HG03025 (cell line): ENCODE results near the gene TENT4B.
A peak's percentile ranks its signal among the peaks of the same experiment; 100 is the strongest.

Experiments used
- ATAC-seq: cut with Tn5 transposase; IDR thresholded peaks from one replicate; pipeline ENCODE4 v1.9.1; 2021; ENCODE audit warnings: mild to moderate bottlenecking, moderate library complexity; ENCODE audit not compliant: unreplicated experiment, low FRiP score

Gene TENT4B

GRCh38 chr16:50192386-50193050 lies 39.4 kb downstream of the TENT4B start:
- no peak for ATAC-seq

- no peak for ATAC-seq
Measured at GRCh38 chr16:50193594-50193993, 40.5 kb downstream of the TENT4B start.

- ATAC-seq, result no peak
Measured at GRCh38 chr16:50195276-50195675, 42.2 kb downstream of the TENT4B start.

- no peak for ATAC-seq
Measured at GRCh38 chr16:50195756-50196155, 42.6 kb downstream of the TENT4B start.

DNA sequence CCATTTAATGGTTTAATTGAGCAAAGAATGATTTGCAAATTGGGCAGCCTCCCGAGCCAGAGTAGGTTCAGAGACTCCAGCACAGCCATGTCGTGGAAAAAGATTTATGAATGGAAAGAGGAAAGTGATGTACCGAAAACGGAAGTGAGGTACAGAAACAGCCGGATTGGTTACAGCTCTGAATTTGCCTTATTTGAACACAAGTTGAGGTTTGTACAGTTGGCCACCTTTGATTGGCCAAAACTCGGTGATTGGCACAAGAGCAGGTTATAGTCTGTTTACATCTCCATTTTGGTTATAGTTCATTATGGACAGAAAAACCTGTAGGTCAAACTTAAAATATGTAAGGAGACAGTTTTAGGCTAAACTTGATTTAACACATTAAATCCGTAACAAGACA lies 44.5 kb downstream of the TENT4B start:
- ATAC-seq, result no peak

DNA sequence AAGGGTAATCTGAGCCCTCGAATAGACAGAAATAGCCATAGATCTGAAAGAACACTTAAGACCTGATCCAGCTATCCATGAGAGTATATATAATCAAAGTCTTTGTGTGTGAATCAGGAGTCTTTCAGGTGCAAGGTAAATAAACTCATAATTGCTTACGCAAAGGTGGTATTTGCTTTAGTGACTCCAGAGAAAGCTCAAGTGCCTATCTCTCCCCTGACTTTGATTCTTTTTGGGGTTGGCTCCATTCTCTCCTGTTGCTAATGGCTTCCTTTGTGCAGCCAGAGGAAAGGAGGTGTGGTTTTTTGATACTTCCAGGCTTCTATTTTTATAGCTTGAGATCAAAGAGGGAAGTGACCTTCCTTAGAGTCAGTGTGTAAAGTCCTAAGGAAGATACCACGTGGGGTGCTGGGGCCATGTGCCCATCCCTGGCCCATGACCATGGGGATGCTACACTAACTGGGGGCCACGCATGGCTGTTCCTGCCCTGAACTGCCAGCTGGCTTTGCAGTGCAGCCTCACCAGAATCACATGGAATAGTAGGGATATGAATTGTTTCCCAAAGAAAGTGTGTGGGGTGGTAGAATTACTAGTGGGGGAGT lies 45.8 kb downstream of the TENT4B start:
- no peak for ATAC-seq

DNA sequence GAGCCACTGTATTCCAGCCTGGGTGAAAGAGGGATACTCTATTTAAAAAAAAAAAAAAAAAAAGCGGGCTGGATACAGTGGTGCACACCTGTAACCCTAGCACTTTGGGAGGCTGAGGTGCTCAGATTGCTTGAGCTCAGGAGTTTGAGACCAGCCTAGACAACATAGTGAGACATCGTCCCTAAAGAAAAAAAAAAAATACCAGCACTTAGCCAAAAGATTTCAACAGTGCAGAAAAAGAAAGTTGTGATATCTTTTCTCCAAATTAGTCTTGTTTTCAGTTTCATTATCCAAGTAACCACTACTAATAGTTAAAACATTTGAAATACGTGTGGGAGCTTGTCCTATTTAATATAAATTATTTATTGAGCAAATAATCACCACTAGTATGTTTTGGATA lies 48.7 kb downstream of the TENT4B start:
- no peak for ATAC-seq

DNA sequence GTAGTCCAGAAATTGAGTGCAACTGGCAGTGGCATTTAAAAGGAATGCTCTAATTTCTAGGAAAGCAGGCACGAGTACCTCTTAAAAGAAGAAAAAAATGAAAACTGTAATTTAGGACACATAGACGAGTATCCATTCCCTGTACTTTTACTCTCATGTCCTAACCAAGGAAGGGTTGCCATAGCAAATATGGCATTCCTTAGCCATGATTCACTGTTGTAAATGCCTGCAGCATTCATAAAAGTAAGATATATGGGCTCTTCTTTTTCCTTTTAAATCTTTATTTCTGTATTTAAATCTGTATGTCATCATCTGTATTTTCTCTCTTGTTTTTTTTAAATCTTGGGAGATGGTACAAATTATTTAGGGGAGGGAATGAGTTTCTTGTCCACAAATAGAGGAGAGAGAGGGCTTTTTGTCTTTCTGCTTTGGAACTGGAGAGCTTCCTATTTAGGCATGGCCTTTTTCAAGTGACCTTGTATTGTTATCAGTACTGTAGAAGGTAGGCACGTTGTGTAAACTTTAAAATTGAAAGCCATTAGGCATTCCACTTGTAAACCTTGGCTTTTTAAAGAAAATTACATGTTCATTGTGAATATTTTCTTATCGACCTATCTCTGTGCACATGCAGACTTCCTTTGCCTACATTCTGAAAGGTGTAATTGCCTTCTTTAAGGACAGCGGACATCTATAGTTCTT lies 50.0 kb downstream of the TENT4B start:
- no peak for ATAC-seq

DNA sequence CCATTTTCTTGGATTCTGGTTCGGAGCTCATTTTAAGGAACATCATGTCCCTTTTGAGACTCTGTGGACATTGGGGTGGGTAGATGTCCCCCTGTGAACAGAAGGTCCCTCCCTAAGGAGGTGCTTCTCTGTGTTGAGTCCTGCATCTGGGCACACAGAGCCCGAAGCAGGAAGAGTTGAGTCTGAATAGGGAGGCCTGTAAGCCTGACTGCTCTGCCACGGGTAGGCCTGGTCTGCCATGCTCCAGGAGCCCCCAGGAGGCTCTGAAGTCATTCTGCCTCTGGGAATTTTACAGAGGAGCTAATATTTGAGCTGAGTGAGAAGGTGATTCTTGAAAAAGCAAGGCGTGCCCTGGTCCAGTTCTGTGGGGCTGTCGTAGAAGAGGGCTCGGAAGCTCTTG lies 50.6 kb downstream of the TENT4B start:
- ATAC-seq, result no peak

GRCh38 chr16:50204453-50205108 lies 51.5 kb downstream of the TENT4B start:
- no peak for ATAC-seq

DNA sequence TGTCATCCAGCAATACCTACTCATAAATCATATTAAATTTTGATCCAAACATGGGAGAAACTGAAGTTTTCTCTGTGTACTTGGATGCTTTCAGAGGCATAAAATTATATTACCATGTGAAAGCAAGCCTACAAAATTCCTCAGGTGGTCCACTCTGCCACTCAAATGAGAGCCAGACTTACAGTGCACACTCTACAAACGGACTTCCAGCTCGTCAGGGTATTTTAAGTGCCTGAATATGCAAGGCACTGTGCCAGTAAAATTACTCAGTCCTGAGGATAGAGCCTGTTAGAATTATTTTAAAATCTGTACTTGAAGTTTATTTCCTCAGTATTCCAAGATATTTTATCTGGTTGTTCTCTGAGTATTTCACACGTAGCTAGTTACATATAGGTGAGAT lies 54.5 kb downstream of the TENT4B start:
- ATAC-seq, result no peak

GRCh38 chr16:50208460-50208931 lies 55.4 kb downstream of the TENT4B start:
- ATAC-seq, result no peak

GRCh38 chr16:50209546-50210265 lies 56.6 kb downstream of the TENT4B start:
- ATAC-seq, result no peak

DNA sequence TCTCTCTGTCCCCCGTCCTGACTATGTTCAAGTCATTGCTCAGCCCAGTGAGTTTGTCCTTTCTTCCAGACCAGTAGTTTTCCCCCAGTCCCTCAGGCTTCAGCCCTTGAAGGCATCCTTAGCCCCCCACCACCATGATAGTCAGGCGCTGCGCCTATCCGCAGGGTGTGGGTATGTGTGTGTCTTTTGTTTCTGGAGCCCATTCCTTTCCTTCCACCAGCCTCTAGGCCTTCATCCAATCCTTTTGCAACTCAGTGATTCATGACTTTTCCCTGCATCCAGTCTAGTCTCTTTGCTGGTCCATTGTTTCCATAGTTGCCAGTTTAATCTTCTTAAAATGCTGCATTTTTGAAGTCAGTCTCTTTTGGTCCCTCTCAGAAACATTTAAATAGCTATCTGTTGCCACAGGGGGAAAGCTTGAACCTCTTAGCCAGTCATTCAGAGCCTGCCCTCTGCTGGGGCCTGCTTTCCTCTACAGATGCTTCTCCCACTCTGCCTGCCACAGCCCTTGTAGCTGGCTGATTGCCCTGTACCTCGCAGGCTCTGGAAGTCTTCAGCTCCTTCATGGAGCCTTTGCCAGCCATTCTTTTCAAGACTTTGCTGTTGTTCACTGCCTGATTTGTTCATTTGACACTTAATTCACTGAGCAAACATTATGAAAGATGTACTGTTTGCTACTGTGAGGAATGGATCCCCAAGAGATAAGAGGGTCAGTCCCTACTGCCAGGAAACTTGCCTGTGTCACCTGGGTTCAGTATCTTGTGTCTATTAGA lies 57.3 kb downstream of the TENT4B start:
- ATAC-seq, result peak; percentile 78

- ATAC-seq, result no peak
Measured at GRCh38 chr16:50213939-50214519, 60.9 kb downstream of the TENT4B start.

- no peak for ATAC-seq
Measured at GRCh38 chr16:50215680-50216079, 62.6 kb downstream of the TENT4B start.

GRCh38 chr16:50216231-50216630 lies 63.1 kb downstream of the TENT4B start:
- ATAC-seq, result no peak

DNA sequence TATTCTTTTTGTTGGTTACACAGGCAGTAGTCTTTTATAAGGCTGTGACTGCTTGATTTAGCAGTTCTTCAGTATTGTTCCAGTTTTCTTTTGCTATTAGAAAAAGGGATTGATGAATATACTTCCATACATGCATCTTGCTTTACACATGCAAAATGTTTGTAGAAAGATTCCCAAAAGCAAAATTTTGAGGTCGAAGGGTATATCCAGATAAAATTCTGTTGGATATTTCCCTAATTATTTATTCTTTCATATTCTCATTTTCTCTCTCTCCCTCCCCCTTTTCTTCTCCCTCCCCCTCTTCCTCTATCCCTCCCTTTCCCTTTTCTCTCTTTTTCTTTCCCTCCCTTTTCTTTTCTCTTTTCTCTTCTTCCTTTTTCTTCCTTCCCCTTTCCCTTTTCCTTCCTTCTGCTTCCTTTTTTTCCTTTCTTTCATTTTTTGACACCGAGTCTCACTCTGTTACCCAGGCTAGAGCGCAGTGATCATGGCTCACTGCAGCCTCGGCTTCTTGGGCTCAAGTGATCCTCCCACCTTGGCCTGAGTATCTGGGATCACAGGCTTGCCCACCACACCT lies 66.4 kb downstream of the TENT4B start:
- ATAC-seq, result no peak

- no peak for ATAC-seq
Measured at GRCh38 chr16:50224286-50224685, 71.2 kb downstream of the TENT4B start.
